Hematopoietic multipotent progenitor cell treated with erythropoietin and hydrocortisone succinate and interleukin-3 and kit ligand, for 4 days (in vitro differentiated cells): ENCODE measurements around the gene CDKN2B.
"Not testable (repeated sequence)": the region's sequence is repeated elsewhere in the genome, so short reads cannot be mapped to it uniquely, and the experiment has no call there.

Experiments used
- DNase-seq: peaks from one replicate; pipeline ENCODE4 v3.0.0-alpha.2; 2015

CDKN2B gene

GRCh38 chr9:22008717-22009505, at the start of gene CDKN2B:
CDKN2B (minus strand) TSS chr9:22009305; CDS start chr9:22008953, 352 bp downstream.
- DNase-seq, result peak; percentile 80

DNA sequence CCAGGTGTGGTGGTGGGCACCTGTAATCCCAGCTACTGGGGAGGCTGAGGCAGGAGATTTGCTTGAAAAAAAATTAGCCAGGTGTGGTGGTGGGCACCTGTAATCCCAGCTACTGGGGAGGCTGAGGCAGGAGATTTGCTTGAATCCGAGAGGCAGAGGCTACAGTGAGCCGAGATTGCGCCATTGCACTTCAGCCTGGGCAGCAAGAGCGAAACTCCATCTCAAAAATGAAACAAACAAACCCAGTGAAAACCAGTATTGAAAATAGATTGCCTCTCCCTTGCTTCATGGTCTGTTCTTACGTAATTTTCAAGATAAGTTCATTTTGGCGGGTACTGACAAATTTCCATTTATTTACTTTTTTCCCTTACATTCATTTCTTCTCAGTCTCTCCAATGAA, 48.9 kb upstream of the CDKN2B start:
- not testable (repeated sequence) for DNase-seq

DNA sequence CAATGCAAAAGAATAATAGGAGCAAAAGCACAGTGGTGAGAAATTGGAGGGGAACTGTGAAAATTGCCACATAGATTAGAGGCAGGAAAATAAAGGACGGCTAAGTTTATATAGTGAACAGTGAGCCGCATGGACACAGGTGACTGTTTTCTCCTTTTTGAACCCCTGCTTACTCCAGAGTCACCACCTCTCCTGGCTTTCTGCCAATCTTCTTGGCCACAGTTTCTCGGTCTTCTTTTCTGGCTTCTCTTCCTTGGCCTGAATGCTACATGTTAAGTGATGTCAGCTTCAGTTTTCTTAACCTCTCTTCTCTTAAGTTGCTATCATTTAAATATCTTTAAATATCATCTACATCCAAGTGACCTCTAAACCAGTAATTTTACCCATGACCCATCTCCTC, 47.3 kb upstream of the CDKN2B start:
- DNase-seq, result no peak

GRCh38 chr9:22055090-22055489, 46.0 kb upstream of the CDKN2B start:
- no peak for DNase-seq

DNA sequence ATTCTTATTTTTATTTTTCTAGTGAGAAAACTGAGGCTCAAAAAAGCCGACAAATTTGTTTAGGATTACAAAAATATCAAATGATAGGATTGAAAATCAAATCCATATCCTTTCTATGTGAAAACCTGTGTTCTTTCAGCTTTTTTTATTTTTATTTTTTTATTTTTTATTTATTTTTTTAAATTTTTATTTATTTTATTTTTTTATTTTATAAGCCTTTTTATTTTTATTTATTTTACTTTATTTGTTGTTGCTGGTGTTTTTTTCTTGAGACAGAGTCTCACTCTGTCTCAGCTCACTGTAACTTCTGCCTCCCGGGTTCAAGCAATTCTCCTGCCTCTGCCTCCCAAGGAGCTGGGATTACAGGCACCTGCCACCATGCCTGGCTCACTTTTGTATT, 45.4 kb upstream of the CDKN2B start:
- no peak for DNase-seq

DNA sequence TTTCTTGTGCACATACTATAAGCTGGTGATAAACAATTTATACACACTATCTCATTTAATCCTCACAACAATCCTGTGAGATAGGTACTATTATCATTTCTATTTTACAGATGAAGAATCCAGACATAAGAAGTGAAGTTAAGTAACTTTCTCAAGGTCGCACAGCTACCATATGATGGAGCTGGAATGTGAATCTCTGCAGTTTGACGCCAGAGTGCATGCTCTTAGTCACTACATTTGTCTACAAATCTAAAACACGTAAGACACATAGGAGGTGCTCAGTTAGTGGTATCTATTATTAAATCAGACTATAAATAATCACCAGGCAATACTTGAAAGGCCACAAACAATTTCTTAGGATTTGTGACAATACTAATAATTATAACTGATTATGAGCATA, 45.0 kb upstream of the CDKN2B start:
- no peak for DNase-seq

- DNase-seq, result no peak
These were observed 44.1 kb upstream of the CDKN2B start for GRCh38 chr9:22053178-22053577.

DNA sequence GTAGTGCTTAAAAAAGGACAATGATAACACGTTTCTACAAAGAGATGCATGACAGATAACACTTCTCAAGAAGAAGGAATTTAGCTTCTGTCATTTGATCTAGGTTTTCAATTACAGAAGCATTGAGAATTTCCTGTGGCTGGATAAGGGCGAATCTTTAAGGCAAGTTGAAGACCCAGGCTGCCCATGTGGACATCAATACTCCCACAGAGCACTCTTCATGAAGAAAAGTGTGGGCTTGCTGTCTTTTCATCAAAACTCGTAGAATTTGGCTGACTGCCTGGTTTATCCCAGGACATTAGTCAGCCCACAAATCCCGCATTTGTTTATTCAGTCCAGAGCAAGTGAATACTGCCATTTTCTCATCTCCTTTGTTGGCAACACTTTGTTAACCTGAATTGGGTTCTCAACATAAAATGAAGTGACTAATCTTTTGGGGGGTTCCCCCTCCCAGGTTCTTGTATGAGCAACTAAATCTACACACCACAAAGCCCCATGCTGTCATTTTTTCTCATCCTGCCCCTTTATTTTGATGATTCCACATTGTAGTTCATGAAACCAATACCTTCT, 43.4 kb upstream of the CDKN2B start:
- no peak for DNase-seq

- peak; percentile 70 for DNase-seq
These were observed 41.8 kb upstream of the CDKN2B start for GRCh38 chr9:22050924-22051323.

GRCh38 chr9:22049411-22049810, 40.3 kb upstream of the CDKN2B start:
- no peak for DNase-seq

DNA sequence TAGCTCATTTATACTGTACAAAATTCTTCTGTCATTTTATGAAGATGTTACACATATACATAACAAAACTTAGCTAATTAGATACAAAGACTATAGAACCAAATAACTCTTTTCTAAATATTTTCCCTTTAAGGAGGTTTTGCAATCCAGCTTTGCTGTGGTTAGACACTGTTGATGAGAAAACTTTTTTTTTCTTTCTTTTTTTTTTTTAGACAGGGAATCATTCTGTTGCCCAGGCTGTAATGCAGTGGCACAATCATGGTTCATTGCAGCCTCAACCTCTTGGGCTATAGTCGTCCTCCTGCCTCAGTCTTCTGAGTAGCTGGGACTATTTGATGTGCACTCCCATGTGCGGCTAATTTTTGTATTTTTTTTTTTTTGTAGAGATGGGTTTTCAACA, 38.5 kb upstream of the CDKN2B start:
- DNase-seq, result peak; percentile 9

DNA sequence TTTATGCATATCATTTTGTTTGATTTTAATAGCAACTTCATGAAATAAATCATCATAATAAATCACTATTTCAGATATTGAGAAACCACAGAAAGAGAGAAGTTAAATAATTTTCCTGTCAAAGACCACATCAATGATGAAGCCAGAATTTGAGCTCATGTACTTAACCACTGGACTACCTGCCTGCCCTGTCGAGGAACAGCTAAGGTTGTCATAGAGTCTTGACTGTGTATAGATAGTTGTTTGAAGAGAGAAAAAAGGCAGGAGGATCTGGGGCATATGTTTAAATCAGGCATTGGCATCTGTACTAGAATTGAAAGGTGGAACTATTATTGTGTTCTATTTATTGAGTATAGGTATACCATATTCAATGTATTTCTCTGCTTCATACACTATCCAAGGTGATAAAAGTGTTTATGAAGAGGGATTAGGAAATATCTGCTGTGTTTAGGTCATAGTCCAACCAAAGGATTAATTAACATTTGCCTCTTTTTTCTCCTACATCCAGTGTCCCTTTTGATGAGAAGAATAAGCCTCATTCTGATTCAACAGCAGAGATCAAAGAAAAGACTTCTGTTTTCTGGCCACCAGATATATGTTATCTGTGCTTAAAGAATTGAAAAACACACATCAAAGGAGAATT, 37.3 kb upstream of the CDKN2B start:
- no peak for DNase-seq

DNA sequence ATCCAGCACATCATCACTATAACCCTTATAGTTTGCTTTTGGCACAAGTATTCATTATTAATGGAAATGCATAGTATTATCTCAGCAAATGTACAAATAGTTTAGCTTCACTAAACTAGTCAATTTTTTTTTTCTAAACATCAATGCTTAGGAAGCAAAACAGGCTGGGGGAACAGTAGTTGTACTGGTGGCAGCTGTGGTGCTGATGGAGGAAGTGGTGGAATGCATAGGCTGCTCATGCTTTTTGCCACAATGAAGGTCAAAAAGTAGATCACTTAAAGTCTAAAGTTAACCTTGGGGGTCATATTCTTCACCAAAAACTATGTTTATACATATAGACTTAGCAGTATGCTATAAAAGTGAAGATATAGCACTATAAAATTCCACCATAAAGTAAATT, 36.3 kb upstream of the CDKN2B start:
- no peak for DNase-seq

GRCh38 chr9:22044583-22044982, 35.5 kb upstream of the CDKN2B start:
- DNase-seq, result no peak

DNA sequence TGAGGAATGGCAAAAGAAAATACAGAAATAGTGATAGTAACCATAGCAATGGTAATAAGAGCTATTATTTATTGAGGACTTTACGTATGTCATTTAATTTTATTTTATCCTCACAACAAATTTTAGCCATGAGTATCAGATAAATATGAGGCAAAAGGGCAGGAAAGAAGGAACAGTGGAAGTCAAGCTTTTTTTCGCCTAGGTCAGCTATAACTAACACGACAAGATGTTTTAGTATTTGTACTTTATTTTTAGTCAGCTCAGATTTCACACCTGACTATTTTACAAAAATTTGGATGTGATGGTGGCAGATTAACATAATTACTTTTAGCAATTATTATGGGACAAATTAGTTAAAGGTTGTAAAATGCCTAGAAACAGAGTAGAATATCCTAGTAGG, 34.8 kb upstream of the CDKN2B start:
- DNase-seq, result no peak

DNA sequence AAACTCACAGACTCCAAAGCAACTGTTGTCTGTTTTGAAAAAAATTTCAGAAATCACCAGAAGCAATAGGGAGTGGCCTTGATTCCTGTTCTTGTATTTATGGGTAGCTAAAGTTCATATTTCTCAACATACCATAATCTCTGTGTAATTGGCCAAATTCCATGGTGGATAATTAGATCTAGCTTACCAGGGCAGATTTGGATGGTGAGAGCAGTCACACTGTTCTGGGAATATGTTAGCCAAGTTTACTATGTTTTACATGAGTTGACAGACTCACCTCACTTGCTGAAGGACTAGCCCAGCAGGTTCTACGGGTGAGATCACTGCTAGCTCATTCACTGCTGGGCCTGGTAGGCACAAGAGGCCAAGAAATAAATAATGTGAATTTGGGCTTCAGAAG, 32.7 kb upstream of the CDKN2B start:
- no peak for DNase-seq

DNA sequence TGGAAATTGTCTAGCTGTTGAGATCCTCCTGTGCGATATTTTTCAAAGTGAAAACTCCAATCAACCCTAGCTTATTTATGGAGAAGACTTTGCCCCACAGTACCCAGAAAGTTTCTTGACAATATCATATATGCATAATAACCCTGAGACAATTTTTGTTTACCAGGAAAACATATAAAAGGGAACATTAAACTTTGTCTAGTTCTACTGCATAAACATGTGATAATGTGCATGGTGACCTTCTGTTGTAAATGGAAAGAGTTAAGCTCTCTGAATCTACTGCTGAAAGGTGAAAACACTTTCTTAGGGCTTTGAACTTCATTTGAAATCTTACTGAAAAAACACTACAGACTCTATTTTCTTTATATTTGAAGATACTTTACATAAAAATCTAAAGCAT, 32.2 kb upstream of the CDKN2B start:
- DNase-seq, result no peak

GRCh38 chr9:22040760-22041159, 31.7 kb upstream of the CDKN2B start:
- no peak for DNase-seq

DNA sequence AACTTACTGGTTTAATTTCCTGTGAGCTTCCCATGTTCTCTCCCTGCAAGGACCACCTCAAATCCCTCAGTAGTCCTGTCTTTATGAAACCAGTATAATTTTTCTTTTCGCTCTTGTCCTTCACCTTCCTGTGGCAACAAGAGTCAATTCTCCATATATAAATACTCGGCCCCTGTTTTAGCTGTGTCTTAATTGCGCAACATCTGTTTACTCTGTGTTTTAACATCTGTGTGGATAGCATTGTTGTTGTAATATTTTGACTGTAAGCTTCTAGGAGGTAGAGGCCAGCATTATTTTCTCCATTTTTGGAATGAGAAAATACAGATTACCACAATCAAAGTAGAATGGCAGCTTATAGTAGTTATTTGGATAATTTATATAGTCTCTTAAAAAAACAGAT, 30.2 kb upstream of the CDKN2B start:
- no peak for DNase-seq

DNA sequence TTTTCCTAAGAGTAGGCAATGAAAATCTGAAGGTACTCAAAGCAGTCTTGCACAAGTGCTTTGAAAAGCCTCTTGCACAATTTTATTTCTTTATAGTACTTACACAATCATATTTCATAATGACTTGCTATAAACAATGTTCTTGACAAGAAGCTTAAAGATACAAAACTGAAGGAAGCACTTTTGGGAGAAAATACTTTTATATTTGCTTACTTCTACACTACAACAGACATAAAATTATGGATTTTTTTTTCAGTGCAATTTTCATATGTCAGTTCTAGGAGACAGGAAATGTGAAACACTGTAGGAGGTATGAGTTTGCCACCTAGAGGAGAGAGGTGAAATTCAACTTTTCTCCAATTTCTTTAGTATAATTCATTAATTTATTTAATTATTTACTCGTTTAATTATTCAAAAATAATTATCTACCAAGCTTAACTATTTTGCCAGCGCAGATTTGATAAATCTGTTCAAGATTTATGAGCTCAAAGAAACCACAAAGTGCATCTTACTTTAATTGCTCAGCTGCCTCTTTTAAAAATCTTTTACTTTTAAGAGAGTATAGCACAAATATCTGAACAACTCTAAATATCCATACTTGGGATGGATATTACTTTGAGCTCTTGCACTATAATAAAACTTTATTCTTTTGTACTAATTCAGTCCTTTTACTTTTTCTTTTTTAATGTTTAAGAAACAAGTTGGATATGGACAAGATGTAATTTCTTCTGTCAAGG, 29.0 kb upstream of the CDKN2B start:
- DNase-seq, result peak; percentile 61

DNA sequence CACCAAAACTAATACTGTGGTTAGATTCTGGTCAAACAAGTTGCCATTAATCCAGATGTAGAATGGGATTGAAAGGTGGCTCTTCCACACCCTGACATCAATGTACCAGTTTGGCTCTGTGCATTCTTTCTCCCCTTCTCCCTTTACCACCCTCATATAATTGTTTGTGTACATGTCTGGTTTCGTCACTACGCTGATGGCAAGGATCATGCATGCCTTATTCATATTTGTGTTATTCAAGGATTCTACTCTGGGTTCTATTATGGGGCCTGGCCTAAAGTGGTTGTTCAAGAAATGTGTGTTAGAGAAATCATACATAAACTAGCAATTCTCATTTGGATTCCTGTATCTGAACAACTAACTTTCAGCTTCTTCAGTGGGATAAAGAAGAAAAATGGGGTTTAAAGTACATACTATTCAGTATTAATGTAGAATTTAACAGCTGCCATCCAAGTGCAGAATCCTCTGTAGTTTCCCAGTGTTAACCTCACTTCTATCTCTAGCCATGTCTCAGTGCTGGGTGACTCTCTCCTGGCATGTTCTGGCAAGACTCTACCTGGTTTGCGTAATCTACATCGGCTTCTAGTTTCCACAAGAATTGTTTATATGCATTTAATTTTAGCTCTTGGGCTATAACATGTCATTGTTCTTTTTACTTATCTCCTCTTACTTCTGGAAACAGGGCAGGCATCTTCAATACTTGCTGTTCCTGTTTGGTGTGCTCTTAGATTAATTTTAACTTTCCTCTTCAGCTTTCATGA, 27.9 kb upstream of the CDKN2B start:
- no peak for DNase-seq

- DNase-seq, result peak; percentile 60
These were observed 26.5 kb upstream of the CDKN2B start for GRCh38 chr9:22035591-22036011.
